ENCODE data around the gene MTG1. TPM values are rescaled to one million over a fixed set of nuclear protein-coding genes. Genes with fewer than 3 reads are reported as not detected.

The MTG1 gene
- total and polyA plus RNA-seq, 3 donors from 2014 or later = 72.9 to 84.8 (median 76.1) TPM

DNA sequence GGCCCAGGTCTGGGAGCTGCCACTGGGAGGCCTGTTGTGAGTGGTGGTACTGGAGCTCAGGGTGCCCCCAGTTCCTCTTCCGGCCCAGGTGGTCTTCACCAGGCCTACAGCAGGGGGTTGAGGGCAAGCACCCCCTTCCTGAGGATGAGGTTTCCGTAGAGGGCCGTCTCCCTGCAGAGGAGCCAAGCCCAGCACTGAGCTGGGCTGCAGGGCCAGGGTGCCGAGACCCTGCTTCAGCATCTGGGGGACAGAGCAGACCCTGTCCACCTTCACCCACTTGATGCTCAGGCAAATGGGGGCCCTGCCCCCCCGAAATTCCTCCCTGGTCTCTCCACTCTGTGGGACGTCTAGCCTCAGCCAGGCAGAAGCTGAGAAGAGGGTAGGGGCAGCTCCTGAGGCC lies 38.7 kb upstream of the MTG1 start:
- intact Hi-C loops (cut with DNase I; ENCODE audit: low total_unique reads) = no loop called here
- no peaks in the 10 kb centered on the region for H3K27me3 ChIP-seq

GRCh38 chr10:133355991-133356390 lies 38.0 kb upstream of the MTG1 start:
- intact Hi-C loops (cut with DNase I; ENCODE audit: low total_unique reads) = no loop called here
- H3K4me1 ChIP-seq = peaks cover 9% of the 10 kb centered on the region
- DNase-seq = no peak
- no peak overlapping the region for H3K4me3 ChIP-seq
- no peaks in the 10 kb centered on the region for H3K36me3 ChIP-seq (ENCODE audit: low read depth, missing control alignments)
- H3K27ac ChIP-seq = no peak overlapping the region
- H3K9me3 ChIP-seq = no peaks in the 10 kb centered on the region
- TF ChIP-seq POLR2A (IDR thresholded peaks at IDR 0.05) = no peak
- TF ChIP-seq CTCF (IDR thresholded peaks at IDR 0.05) = no peak
- no peaks in the 10 kb centered on the region for H3K27me3 ChIP-seq
- WGBS, 2 donors = 97% methylated on average over 3 of the region's 3 CpGs; no CpG with 5 or more reads in 1 of the 2 donors

More for the DNA sequence above, 38.7 kb upstream of the MTG1 start:
- H3K4me1 ChIP-seq = peaks cover 9% of the 10 kb centered on the region
- H3K4me3 ChIP-seq = no peak overlapping the region
- H3K36me3 ChIP-seq (ENCODE audit: low read depth, missing control alignments) = no peaks in the 10 kb centered on the region
- no peak for DNase-seq
- WGBS, 2 donors = 95 to 100% methylated on average over 1 to 6 of the region's 6 CpGs
- TF ChIP-seq CTCF (IDR thresholded peaks at IDR 0.05) (no peak), POLR2A (IDR thresholded peaks at IDR 0.05) (no peak)
- no peak overlapping the region for H3K27ac ChIP-seq
- H3K9me3 ChIP-seq = no peaks in the 10 kb centered on the region

DNA sequence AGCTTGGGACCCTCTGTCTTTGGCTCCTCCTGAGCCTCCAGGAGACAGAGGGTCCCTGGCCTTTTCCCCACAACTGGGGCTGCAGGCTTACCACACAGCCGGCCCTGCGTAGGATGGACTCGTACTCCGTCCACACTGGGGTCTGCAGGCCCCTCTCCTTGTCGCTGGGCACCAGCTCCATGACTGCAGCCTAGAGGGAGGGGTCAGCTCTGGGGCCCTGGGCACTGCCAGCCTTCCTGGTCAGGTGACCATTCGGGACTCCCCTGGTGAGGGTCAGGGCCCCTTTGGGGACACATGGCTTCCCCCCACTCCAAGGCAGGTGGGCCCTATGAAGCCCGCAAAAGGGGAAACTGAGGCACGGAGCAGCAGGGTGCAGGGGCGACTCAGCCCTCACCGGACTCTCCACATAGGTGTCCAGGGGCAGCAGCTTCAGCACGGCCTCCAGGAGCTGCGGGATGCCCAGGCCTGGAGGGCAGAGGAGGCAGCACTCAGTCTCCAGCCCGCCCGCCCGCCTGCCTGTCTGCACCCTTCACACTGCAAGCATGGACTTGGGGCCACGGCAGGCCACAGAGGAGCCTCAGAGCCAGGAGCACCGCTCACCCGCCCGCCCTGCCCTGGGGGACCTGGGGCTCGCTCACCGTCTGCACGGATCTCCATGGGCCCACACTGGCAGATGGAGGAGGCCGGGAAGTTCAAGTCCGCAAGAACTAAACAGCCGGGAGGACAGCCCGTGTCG lies 37.2 kb upstream of the MTG1 start:
- Histone ChIP-seq H3K27ac (no peak overlapping the region), H3K36me3 (ENCODE audit: low read depth, missing control alignments) (no peaks in the 10 kb centered on the region), H3K9me3 (no peaks in the 10 kb centered on the region), H3K27me3 (no peaks in the 10 kb centered on the region), H3K4me3 (peak overlapping the region; percentile 55 to 61), H3K4me1 (peaks cover 9% of the 10 kb centered on the region)
- no peak for TF ChIP-seq POLR2A (IDR thresholded peaks at IDR 0.05)
- TF ChIP-seq CTCF (IDR thresholded peaks at IDR 0.05) = no peak
- intact Hi-C loops (cut with DNase I; ENCODE audit: low total_unique reads) = no loop called here
- WGBS, 2 donors = 0 to 52% methylated on average over 4 to 16 of the region's 27 CpGs
- no peak for DNase-seq

DNA sequence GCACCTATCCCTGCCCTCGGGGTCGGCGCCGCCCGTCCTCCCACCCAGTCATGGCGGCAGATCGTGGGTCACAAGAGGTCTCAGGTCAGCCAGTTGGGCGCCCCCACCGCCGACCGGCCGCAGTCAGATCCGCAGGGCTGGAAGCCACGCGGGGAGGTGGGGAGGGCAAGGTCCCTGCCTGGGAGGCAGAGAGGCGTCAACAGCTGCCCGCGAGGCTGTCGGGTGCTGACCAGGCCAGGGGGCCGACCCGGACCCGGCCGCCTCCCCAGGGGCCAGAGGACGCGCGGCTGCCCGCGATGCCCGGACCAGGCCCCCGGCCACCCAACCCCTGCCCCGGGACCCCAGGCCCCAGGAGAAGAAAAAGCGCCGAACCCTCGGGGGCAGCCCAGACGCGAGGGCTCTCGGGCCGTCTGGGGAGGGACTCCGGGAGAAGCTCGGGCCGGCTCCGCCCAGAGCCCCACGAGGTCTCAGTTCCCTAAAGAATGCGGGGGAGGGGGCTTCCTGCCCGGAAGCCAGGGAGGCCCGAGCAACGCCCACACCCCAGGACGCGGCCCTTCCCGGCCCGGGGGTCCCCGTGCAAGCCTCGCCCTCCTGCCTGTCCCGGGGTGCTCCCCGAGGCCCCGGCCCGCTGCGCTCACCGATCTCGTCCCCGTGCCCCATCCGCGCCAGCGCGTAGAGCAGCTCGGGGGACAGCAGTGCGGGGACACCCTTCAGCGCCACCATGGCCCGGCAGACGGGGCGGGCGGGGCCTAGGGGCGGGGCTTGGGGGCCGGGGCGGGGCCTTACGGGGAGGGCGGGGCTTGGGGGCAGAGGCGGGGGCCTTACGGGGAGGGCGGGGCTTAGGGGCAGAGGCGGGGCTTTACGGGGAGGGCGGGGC lies 36.4 kb upstream of the MTG1 start, which contains the start of gene FUOM:
FUOM (minus strand) TSS at position 735 of the 877 bp plus-strand sequence; CDS start at position 723, 12 bp downstream.
- no peaks in the 10 kb centered on the region for H3K36me3 ChIP-seq (ENCODE audit: low read depth, missing control alignments)
- no peak for DNase-seq
- WGBS, 2 donors = 2% methylated on average over 15 to 60 of the region's 83 CpGs
- H3K9me3 ChIP-seq = no peaks in the 10 kb centered on the region
- H3K4me3 ChIP-seq = peak within 1 kb of the TSS; percentile 55 to 61
- intact Hi-C loops (cut with DNase I; ENCODE audit: low total_unique reads) = no loop called here
- peak within 1 kb of the TSS in 1 of 2 donors; percentile 36 for H3K27ac ChIP-seq
- H3K27me3 ChIP-seq = no peaks in the 10 kb centered on the region
- no peak for TF ChIP-seq POLR2A (IDR thresholded peaks at IDR 0.05)
- TF ChIP-seq CTCF (IDR thresholded peaks at IDR 0.05) = no peak
- peaks cover 9% of the 10 kb centered on the region for H3K4me1 ChIP-seq
